ENCODE data around the gene RHOBTB3.
A peak's percentile ranks its signal among the peaks of the same experiment; 100 is the strongest.

Gene RHOBTB3

DNA sequence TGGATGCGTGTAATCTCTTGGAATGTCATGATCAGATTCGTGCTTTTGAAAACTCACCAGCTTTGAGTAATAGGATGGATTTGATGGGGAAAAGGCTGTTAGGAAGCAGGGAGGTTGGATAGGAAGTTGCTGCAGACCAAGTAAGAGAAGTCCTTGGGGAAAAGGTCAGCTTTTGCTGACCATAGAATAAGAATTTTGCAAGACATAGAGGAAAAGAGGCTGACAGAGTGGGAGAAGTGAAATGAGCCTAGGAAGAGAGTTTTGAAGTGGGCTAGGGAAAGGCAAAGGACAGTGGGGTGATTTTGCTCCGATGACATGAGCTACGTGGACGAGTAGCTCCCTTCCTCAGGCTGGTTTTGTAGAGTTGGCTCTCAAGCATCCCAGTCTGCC, 31.5 kb downstream of the RHOBTB3 start:
- no peak for DNase-seq (ENCODE audit: low read depth in 1 of 2, low spot score in 1 of 2)

DNA sequence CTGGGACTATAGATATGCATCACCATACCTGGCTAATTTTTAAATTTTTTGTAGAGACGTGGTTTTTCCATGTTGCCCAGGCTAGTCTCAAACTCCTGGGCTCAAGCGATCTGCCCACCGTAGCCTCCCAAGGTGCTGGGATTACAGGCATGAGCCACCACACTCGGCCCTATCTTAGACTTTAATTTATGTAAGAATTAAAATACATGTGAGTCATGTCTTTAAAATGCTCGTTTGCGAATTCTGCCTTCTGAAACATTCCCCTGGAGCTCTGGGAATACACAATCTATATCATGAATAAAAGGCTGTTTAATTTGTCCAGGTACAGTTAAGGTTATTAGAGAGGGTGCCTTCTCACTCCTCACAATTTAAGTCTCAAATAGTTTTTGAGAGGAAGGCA, 32.8 kb downstream of the RHOBTB3 start:
- DNase-seq (ENCODE audit: low read depth in 1 of 2, low spot score in 1 of 2), result no peak

- DNase-seq (ENCODE audit: low read depth in 1 of 2, low spot score in 1 of 2), result no peak
These were observed 37.6 kb downstream of the RHOBTB3 start for GRCh38 chr5:95768731-95769130.

GRCh38 chr5:95770830-95771708, 39.9 kb downstream of the RHOBTB3 start:
- no peak for DNase-seq (ENCODE audit: low read depth in 1 of 2, low spot score in 1 of 2)

GRCh38 chr5:95771892-95772291, 40.8 kb downstream of the RHOBTB3 start:
- no peak for DNase-seq (ENCODE audit: low read depth in 1 of 2, low spot score in 1 of 2)

DNA sequence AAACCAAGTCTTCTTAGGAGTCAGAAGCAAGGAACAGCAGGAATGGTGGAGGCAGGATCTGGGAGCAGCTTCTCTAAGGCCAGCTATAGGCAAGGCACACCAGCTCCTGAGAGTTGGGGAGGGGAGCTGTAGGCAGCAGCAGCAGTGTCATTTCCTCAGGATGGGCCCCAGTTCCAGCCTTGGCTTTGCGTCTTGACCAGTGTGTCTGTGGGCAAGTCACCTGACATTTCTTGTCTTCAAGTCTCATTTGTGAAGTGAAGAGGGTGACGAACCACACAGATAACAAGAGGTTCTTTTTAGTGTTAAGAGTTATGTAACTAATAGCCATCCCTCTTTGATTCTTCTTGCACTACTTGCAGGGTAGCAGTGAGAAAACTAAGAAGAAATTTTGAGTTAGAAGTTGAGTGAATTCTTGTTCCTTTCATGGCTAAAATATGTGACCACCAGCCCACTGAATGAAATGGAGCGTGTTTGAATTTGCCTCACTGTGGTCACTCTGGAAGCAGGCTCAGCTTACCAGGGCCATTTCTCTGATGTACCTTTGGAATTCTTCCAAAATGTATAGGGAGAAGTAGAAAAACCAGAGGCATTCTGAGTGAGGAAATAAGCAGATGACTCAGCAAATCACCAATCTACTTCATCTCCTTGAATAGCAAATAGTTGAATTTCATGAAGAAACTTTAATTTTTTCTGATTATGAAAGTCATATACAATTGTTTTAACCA, 42.4 kb downstream of the RHOBTB3 start:
- DNase-seq (ENCODE audit: low read depth in 1 of 2, low spot score in 1 of 2), result no peak

GRCh38 chr5:95777441-95777840, 46.3 kb downstream of the RHOBTB3 start:
- DNase-seq (ENCODE audit: low read depth in 1 of 2, low spot score in 1 of 2), result no peak

DNA sequence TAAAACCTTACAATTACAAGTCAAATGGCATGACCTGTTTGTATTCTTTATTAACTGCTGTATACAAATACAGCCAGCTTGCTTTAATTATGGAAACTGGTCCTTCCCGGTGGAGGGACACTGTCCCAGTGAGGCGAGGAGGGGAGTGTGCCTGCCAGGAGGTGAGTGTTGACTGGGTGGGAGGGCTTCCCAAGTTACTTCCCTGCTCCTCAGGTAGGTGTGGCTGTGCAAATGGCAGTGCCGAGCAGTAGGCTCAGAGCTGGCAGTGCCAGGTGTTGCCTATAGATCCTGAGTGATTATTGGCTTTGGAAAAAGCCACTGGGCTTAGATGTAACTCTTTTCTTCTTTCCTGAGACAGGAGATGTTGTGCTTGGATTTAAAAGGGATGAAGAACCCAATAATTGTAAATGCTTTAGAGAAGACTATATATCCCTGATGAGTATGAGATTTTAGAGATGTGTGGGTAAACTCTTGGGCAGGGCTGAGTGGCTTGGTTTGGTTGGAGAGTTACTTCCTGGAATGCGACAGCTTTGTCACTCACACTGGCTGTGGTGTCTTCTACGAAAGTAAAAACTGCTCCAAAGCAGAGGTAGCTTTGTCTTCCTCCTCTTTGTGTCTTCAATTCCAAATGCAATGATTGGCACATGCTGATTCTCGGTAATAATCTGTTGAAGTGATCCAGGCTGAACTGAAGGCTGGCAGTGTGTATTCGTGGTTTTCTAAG, 47.7 kb downstream of the RHOBTB3 start:
- DNase-seq (ENCODE audit: low read depth in 1 of 2, low spot score in 1 of 2), result no peak

- no peak for DNase-seq (ENCODE audit: low read depth in 1 of 2, low spot score in 1 of 2)
These were observed 48.5 kb downstream of the RHOBTB3 start for GRCh38 chr5:95779611-95780010.

GRCh38 chr5:95780597-95780996, 49.5 kb downstream of the RHOBTB3 start:
- DNase-seq (ENCODE audit: low read depth in 1 of 2, low spot score in 1 of 2), result no peak

GRCh38 chr5:95781101-95781583, 50.0 kb downstream of the RHOBTB3 start:
- peak; percentile 40 to 42 for DNase-seq (ENCODE audit: low read depth in 1 of 2, low spot score in 1 of 2)

GRCh38 chr5:95782181-95782580, 51.0 kb downstream of the RHOBTB3 start:
- no peak for DNase-seq (ENCODE audit: low read depth in 1 of 2, low spot score in 1 of 2)

DNA sequence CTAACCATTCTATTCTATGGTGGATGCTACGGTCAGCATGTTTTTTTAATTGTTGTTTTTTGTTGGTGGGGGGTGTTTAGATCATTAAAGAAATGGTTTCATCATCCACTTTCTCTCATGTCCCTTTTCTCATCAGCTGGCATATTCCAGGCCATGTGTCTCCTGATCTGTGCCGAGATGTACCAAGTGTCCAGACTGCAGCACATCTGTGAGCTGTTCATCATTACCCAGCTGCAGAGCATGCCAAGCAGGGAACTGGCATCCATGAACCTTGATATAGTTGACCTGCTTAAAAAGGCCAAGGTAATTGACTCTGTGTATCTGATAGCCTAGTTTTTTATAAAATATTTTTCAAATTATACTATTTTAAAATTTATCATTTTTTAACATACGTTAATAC, 52.5 kb downstream of the RHOBTB3 start:
- DNase-seq (ENCODE audit: low read depth in 1 of 2, low spot score in 1 of 2), result no peak

GRCh38 chr5:95784514-95785302, 53.6 kb downstream of the RHOBTB3 start:
- no peak for DNase-seq (ENCODE audit: low read depth in 1 of 2, low spot score in 1 of 2)

- no peak for DNase-seq (ENCODE audit: low read depth in 1 of 2, low spot score in 1 of 2)
These were observed 55.8 kb downstream of the RHOBTB3 start for GRCh38 chr5:95786821-95787418.

- DNase-seq (ENCODE audit: low read depth in 1 of 2, low spot score in 1 of 2), result no peak
These were observed 57.4 kb downstream of the RHOBTB3 start for GRCh38 chr5:95788493-95788892.

GRCh38 chr5:95791751-95792150, 60.6 kb downstream of the RHOBTB3 start:
- DNase-seq (ENCODE audit: low read depth in 1 of 2, low spot score in 1 of 2), result no peak

DNA sequence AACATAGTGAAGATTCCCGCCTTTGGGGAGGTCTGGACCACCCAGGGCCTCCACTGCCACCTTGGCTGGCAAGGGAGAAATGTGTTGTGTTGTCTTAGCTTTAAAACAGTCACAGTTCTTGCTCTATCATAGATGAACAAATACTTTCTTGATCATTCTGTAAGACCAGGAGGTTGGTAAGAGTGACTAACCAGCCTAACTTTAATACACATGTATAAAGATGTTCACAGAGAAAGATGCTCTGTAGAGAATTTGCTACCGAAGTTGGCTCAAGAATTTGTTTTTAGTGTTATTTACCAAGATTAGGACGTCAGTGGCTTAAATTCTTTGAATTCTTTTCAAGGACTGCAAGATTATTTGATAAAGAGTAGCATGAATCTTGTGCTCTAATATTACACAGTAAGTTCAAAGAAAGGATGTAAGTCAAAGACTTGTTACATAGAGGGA, 63.0 kb downstream of the RHOBTB3 start:
- DNase-seq (ENCODE audit: low read depth in 1 of 2, low spot score in 1 of 2), result no peak

DNA sequence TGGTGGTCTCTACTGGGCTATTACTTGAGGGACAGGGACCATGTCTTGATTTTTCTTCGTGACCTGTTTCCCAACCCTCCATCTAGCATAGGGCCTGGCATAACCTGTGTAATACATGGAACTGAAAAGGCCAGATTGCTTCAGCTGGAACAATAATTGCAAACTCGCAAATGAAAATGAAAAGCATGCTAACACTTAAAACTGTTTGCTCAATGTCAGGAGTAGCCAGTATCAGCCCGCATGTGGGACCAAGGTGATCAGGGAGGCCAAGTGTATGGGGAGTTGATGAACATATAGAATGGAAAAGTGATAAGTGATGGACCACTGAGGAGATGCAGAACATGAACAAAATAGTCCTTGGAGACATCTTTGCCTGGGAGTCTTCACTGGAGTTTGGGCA, 66.2 kb downstream of the RHOBTB3 start:
- DNase-seq (ENCODE audit: low read depth in 1 of 2, low spot score in 1 of 2), result no peak

DNA sequence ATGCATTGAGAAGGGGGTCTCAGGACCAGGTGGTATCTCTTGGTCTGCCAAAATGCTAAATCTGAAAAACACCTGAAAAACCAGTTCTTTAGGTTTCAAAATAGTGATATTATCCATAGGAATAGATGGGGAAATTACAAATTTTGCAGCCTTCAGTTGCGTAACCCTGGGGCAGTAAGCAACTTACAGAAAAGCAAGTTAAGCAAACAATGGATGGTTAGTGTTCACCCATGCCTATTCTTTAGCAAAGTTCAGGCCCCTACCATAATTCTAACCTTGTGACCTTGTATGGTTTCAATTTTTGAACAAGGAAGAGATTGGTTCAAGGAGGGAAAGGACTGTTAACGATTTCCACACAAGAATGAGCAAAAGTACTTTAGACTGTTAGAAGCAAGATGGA, 66.9 kb downstream of the RHOBTB3 start:
- DNase-seq (ENCODE audit: low read depth in 1 of 2, low spot score in 1 of 2), result no peak
